OCI-M2 (cell line): Measurements from ENCODE around the gene DDX11.
"Not testable (repeated sequence)": the region's sequence is repeated elsewhere in the genome, so short reads cannot be mapped to it uniquely, and the experiment has no call there.

Experiments used
- DNase-seq: peaks from one replicate; lab custom pipeline; 2025; ENCODE audit not compliant: unreplicated experiment; lab: John Stamatoyannopoulos, UW

The DDX11 gene

DNA sequence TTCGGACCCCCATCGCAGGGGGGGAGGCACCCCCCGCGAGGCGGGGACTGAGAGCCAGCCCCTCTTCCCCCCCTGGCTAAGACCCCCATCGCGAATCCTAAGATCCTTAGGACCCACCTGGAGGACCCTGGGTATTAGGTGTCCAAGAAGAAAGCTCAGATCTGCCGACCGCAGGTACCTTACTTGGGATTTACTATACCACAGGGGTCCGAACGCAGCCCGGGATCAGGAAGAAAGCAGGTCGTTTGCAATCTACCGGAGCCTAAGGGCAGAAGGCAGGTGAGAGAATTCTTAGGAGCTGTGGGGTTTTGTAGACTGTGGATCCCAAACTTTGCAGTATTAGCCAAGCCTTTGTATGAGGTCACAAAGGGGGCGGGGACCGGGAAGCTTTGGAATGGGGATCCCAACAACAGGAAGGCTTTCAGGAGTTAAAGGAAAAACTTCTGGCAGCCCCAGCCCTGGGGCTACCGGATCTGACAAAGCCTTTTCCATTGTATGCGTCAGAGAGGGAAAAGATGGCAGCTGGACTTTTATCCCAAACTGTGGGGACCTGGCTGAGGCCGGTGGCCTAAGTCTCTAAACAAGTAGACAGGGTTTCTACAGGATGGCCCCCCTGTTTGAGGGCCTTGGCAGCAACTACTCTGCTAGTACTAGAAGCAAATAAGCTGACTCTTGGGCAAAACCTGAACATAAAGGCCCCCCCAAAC, 47.5 kb downstream of the DDX11 start:
- DNase-seq: not testable (repeated sequence)

DNA sequence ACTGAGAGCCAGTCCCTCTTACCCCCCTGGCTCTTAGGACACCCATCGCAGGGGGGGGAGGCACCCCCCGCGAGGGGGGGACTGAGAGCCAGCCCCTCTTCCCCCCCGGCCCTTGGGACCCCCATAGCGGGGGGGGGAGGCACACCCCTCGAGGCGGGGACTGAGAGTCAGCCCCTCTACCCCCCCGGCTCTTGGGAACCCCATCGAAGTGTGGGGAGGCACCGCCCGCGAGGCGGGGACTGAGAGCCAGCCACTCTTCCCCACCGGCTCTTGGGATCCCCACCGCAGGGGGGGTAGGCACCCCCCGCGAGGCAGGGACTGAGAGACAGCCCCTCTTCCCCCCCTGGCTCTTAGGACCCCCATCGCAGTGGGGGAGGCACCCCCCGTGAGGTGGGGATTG, 48.8 kb downstream of the DDX11 start:
- DNase-seq: no peak

DNA sequence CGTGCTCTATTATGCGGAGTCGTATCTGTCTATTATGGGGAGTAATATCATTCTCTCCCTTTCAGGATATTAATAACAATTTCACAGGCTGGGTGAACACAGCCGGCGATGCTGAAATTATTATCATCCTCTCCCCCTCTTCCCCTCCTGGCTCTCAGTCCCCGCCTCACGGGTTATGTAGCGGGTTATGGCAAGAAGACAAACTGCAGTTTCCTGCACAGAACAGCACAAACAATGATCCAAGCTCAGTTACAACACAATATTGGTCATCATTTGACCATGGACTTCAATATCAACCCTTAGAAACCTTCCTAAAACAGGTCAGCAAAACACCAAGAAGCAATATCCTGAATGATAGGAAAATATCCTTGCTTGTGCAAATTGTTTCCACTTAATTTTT, 50.5 kb downstream of the DDX11 start:
- DNase-seq: not testable (repeated sequence)

DNA sequence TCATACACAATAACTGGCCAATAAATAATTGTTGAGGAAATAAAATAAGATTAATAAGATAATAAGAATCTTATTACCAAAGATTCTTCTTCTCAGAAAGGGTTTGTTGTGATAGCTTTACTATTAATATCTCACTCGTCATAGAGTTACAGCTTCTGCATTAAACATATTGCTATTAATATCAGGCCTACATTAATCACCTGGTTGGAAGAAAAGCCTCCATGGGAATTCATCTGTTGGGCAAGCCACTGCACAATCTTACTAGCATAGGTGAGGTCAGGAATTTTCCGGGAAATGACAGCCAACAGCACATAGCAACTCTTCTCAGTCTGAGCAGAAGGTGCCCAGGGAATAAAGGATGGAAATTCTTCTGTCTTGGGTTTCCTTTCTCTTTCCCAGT, 51.5 kb downstream of the DDX11 start:
- not testable (repeated sequence) for DNase-seq

DNA sequence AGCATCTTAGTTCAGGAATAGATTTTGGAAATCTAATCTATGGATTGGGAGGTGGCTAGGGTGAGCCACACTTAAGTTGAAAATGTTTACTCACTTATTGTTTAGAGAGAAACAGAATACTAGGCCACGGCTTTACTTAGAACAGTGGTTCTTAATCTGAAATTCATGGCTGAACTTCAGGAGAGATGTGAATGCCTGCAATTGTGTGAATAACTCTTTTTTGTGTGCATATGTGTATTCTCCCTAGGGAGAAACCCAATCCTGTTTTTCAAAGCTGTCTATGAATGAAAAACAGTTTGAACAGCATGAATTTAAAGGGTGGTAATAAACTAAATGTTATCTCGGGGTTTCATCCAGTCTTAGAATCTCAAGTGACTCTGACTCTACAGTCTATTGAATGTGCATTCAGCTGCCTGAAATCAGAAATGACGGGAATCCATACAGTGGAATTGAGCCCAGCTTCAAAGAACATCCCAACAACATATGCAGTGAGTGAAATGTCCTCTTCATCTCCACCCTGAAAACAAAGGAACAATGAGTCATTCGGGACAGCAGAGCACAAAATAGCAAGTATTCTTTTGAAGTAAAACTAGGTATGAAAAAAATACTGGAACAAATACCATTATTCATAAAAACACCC, 53.7 kb downstream of the DDX11 start:
- not testable (repeated sequence) for DNase-seq

DNA sequence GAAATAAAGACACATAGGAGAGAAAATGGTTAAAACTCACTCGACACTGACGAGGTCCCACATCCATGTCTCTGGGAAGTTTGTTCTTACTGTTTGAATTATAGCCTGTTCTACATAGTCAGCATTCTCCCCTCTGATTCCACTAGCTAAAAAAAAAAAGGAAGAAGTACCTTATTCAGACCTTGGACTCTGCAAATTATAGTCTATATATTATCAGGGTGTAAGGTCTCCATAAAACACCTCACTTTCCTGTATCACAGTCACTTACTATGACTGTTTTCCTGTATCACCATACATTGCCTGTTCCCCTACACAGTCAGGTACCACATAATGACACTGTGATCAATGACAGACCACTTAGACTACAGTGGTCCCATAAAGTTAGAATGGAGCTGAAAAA, 62.9 kb downstream of the DDX11 start:
- not testable (repeated sequence) for DNase-seq

DNA sequence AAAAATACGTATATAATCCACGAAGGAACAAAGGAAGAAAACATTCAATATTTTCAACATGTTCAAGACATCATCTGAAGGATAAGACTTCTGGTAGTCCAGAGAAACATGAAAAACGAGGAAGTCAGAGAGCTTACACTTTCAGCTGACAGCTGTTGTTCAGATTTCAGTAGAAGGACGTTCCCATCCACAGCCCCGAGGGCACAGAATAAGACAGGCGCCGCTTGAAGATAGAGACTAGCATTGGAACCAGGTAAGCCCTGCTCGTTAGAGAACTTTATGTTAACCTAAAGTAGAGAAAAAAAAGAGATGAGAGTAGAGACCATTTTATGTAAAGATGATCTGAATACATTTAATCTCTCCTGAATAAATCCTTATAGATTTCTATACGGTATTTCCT, 71.1 kb downstream of the DDX11 start:
- DNase-seq: not testable (repeated sequence)

DNA sequence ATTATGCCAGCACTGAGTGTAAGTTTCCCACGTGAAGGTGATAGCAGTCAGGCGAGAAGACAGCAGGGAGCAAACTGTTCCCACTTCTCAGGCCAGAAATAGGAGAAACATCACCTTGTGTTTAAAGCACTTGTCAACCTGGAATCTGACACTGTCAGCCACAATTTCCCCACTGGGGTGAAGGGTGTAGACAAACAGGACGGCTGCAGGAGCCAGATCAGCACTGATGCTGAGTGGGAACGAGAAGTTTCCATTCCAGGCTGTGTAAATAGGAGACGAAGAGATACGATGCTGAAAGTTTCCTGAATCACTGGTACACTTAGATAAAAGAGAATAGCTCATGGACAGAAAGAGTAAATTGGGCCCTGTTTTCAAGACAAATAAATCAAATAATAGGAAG, 71.6 kb downstream of the DDX11 start:
- not testable (repeated sequence) for DNase-seq

DNA sequence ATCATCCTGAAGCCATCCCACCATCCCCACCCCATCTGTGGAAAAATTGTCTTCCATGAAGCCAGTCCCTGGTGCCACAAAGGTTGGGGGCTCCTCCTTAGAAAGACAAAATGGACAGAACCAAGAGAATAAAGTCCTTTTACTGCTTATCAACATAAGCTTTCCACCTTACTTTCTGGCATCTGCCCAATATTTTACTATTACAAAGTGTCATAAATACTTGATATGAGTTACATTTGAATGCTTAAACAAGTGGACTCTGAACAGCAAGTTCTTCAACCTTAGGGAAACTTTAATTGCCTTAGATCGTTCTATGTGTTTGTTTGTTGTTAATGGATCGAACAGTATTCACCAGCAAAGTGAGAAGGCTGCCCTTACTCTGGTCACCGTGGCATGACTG, 73.8 kb downstream of the DDX11 start:
- not testable (repeated sequence) for DNase-seq

DNA sequence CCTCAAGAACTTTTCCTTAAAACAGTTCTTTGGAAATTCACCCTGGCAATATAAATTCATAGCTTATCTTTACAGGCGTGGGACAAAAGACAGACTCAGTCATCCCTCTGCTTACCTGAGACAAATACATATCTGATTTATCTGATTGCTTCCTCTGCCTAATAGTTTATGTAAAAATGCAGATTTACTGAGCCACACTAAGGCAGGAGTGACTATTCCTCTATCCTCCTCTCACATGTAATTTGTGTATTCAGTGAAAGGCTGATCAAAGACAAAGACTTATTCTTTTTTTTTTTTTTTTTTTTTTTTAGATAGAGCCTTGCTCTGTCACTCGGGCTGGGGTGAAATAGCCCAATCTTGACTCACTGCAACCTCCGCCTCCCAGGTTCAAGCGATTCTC, 77.1 kb downstream of the DDX11 start:
- not testable (repeated sequence) for DNase-seq
